ENCODE data around the gene TTC34.

Gene TTC34

DNA sequence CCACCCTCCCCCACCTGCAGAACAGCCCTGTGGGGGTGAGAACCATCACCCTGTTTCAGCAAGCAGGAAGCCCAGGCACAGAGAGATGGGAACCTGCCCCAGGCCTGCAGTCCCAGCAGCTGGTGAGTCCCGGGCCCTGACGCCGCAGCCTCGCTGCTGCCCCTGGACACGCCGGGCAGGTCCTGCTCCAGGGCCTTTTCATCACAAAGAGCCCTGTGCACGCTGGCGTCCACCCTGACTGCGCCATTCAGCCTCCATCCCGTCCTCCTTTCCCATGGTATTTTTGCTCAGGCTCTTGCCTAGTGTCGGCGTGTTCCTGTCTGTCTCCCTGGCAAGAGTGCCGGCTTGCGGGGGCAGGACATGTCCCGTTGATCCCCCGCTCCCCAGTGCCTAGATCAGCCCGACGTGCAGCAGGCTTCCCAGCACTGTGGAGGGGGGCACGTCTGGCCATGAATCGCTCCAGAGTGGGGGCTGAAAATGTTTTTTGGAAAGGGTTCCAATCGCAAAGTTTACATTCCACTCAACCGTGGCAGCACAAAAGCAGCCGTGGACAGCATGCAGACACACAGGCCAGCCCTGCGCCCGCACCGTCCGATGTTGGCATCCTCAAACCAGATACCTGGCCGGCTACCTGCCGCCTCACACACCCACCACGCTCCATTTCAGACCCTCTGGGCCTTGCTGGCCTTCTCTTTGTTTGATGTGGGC lies 6.3 kb upstream of the TTC34 start:
- TF ChIP-seq, protein P1, sequence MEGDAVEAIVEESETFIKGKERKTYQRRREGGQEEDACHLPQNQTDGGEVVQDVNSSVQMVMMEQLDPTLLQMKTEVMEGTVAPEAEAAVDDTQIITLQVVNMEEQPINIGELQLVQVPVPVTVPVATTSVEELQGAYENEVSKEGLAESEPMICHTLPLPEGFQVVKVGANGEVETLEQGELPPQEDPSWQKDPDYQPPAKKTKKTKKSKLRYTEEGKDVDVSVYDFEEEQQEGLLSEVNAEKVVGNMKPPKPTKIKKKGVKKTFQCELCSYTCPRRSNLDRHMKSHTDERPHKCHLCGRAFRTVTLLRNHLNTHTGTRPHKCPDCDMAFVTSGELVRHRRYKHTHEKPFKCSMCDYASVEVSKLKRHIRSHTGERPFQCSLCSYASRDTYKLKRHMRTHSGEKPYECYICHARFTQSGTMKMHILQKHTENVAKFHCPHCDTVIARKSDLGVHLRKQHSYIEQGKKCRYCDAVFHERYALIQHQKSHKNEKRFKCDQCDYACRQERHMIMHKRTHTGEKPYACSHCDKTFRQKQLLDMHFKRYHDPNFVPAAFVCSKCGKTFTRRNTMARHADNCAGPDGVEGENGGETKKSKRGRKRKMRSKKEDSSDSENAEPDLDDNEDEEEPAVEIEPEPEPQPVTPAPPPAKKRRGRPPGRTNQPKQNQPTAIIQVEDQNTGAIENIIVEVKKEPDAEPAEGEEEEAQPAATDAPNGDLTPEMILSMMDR (IDR thresholded peaks at IDR 0.05; ENCODE audit: low read depth, low read length, missing control alignments) = no peak
- no peak overlapping the region for H3K4me3 ChIP-seq (replicated peaks; ENCODE audit: low read depth, low read length)
- DNase-seq (ENCODE audit: extremely low read depth, low read depth) = no peak

DNA sequence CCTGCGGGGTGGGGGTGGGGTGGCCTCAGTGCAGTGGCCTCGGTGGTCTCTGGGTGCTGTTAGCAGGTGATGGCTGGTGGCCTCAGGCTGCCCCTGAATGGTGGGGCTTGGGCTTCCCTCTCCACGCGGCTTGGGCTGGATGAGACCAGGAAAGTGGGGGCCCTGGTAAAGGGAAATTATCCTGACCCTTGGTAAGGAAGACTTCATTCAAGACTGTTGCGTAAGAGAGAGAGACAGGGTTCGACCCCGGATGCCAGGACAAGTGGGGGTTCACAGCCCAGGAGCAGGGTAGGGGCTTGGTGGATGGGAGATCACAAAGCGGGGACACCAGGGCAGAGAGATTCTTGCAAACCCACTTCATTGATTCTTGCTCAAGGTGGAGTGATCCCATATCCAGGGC lies 5.5 kb upstream of the TTC34 start:
- no peak for DNase-seq (ENCODE audit: extremely low read depth, low read depth)
- H3K4me3 ChIP-seq (replicated peaks; ENCODE audit: low read depth, low read length) = no peak overlapping the region
- TF ChIP-seq, protein P1 (IDR thresholded peaks at IDR 0.05; ENCODE audit: low read depth, low read length, missing control alignments) = no peak

DNA sequence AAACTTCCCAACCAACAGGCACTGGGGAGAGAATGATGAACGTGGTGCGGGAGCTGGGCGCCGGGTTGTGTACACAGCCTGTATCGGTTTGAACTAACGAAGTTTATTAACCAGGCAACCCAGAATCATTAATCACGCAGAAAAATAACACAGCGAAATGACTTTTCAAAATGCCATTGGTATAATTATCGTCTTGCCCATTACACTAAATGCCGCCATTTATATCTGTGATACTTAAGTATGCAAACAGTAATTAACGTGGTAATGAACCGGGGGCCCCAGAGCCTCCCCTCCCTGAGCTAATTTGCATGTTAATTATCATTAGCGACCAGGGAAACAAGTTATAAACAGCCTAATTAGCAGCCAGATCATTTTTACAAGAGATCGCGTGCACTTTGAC lies 5.1 kb upstream of the TTC34 start:
- no peak overlapping the region for H3K4me3 ChIP-seq (replicated peaks; ENCODE audit: low read depth, low read length)
- TF ChIP-seq, protein P1 (IDR thresholded peaks at IDR 0.05; ENCODE audit: low read depth, low read length, missing control alignments) = no peak
- no peak for DNase-seq (ENCODE audit: extremely low read depth, low read depth)

DNA sequence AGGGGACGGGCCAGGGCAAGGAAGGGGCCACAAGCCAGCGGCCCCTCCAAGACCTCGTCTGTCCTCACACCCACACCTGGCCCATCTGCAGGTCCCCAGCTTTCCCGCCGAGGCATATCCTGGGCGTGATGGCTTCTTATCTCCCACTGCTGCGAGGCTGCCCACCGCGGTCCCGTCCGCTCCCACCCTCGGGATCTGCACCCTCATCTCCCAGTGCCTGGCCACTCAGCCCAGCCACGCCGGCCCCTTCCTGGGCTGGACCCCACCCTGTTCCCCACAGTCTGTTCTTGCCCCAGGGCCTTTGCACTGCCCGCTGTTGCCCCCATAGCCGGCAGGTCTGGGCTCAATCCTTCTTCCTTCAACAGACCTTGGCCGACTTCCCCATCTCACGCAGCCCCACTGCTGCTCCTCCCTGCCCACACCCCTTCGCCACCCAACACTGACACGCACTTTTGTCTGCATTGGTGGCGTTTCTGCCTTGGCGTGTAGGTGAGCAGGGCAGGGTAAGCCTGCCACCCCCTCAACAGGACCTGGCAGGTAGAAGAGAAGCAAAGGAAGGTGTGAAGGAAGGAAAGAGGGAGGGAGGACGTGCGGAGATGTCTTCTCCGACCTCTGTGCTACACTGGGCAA lies 4.4 kb upstream of the TTC34 start:
- no peak for DNase-seq (ENCODE audit: extremely low read depth, low read depth)
- H3K4me3 ChIP-seq (replicated peaks; ENCODE audit: low read depth, low read length) = no peak overlapping the region
- TF ChIP-seq, protein P1 (IDR thresholded peaks at IDR 0.05; ENCODE audit: low read depth, low read length, missing control alignments) = no peak

DNA sequence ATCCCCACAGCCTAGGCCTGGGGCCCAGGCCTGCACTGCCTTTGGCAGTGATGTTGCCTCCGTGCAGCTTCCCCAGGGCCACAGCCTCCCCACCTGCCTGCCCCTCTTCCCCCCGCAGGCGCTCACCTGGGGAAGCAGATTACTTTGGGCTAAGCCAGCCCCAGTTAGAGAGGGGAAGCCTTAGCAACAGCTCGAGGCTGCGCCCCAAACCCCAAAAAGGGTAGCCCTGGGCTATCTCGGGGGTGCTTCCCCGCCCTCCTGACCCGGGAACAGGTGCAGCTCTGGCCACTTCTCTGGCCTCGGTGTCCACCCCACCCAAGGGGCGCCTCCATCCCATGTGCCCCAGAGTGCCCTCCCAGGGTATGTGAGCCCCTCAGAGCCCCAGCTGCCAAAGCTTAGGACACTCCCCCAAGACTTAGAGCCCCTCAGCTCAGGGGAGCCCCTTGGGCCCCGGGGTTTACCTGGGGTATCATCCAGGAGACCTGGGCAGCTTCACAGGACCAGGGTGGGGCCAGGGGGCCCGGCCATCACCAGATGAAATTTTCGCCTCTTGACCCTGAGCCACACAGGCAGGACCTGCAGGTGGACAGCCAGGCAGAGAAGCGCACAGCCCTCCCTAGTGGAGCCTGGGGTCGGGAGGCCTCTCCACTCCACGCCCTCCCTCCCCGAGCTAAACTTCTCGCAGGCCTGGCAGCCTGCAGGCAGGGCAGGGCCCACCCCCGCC lies 3.3 kb upstream of the TTC34 start:
- H3K4me3 ChIP-seq (replicated peaks; ENCODE audit: low read depth, low read length) = no peak overlapping the region
- TF ChIP-seq, protein P1 (IDR thresholded peaks at IDR 0.05; ENCODE audit: low read depth, low read length, missing control alignments) = no peak
- DNase-seq (ENCODE audit: extremely low read depth, low read depth) = no peak

DNA sequence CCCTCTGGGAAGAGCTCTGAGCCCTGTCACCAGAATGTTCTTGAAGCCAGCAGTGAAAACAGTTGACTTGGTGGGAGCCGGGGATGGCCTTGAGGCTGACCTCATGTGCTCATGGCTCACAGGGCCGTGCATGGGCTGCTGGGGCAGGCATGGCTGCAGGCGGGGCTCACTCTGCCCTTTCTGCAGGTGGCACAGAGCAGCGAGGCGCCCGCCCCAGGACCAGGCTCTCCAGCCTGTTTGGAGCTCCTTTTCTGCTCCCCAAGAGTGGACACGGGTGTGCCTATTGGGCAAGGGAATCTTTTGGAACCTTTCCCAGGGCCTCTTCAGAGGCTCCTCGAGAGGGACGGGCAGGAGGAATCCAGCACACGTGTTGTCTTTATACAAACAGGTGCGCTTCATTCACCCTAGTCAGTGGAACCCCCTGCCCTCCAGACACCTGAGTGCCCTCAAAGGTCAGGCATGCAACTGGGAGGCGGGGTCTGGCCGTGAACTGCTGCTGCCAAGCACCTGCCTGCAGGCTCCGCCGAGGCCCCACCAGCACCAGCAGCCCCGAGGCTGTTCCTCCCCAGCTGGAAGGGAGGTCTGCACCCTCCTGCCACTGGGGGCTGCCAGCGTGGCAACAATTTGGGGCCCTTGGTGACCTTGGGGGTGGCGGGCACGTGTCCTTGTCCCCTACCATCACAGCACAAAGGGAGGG lies 2.6 kb upstream of the TTC34 start:
- DNase-seq (ENCODE audit: extremely low read depth, low read depth) = no peak
- no peak overlapping the region for H3K4me3 ChIP-seq (replicated peaks; ENCODE audit: low read depth, low read length)
- TF ChIP-seq, protein P1 (IDR thresholded peaks at IDR 0.05; ENCODE audit: low read depth, low read length, missing control alignments) = no peak
